Mesothelial cell of epicardium (in vitro differentiated cells): ENCODE measurements around the gene CNTN3. TPM values are rescaled to one million over a fixed set of nuclear protein-coding genes. Genes with fewer than 3 reads are reported as not detected.

Experiments used
- DNase-seq, 2 experiments: peaks; one replicate each; pipeline ENCODE4 v3.0.0; 2021; ENCODE audit warnings: low spot score in 2 of 2; ENCODE audit not compliant: unreplicated experiment in 2 of 2
- H3K27ac Mint-ChIP-seq: 2 replicates; pipeline ENCODE4 v1.8.0; 2021; ENCODE audit warnings: mixed read lengths
- H3K27me3 Mint-ChIP-seq: 2 replicates; pipeline ENCODE4 v1.8.0; 2021; ENCODE audit warnings: low read depth, mixed read lengths
- H3K36me3 Mint-ChIP-seq: 2 replicates; pipeline ENCODE4 v1.8.0; 2021; ENCODE audit warnings: mixed read lengths
- H3K4me1 Mint-ChIP-seq: 2 replicates; pipeline ENCODE4 v1.8.0; 2021; ENCODE audit warnings: mixed read lengths
- H3K4me3 Mint-ChIP-seq: 2 replicates; pipeline ENCODE4 v1.8.0; 2021; ENCODE audit warnings: mild to moderate bottlenecking, moderate library complexity, mixed read lengths
- H3K9me3 Mint-ChIP-seq: 2 replicates; pipeline ENCODE4 v1.8.0; 2021; ENCODE audit warnings: mixed read lengths
- total RNA-seq: library from RNA; stranded (reverse); gene quantifications from 3 replicates; pipeline ENCODE4 v1.2.1, GENCODE V29; 2021
- TF ChIP-seq, protein P1 (sequence below): fragments of 200-600 bp; sonication (generic); IDR thresholded peaks from one replicate; pipeline ENCODE4 v1.5.0; 2021; ENCODE audit warnings: antibody characterized with exemption; ENCODE audit not compliant: unreplicated experiment

The CNTN3 gene
- 1.5 to 2.5 TPM (median 1.6 TPM) in 3 replicates for total RNA-seq

DNA sequence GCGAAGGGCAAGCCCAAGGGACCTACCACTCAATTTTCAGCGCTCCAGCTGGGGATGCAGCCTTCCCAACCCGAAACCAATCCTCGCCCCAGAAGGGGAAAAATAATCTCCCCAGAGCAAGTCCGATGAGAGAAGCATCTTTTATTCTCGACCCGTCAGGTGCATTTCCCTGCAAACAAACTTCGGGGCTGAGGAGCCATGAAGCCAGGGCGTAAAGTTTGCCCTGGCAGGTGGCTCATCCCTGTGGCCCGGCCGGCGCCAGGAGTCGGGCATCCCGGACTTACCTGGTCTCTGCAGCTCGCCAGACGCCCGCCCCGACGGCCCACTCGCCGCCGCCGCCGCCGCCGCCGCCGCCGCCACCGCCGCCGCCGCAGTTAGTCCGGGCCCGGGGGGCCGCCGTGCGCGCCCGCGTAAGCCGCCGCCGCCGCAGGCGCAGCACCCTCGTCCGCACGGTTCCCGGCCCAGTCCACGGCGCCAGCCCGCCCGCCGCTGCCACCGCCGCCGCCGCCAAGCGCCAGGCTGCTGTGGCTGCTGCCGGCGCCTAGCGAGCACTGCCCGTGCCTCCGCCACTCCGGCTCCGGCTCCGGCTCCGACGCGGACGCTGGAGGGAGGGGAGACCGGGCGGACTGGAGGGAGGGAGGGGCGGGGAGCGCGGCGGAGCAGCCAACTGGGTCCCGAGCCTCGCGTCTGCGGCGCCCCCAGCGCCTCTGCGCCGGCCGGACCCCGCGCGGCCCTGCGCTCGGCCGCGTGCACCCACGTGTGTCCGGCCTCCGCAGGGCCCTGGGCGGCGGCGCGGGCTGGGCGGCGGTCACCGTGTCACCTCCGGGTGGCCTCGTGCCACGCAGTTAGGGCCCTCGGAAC is at the start of gene CNTN3:
Gene CNTN3 (minus strand): TSS at position 553 of the 861 bp plus-strand sequence. CDS start 93,547 bp downstream, outside the sequence.
- Mint-ChIP-seq H3K27me3 (peaks cover 94% of the 10 kb centered on the region), H3K4me3 (peak within 1 kb of the TSS; percentile 65), H3K27ac (no peak within 1 kb of the TSS), H3K4me1 (peaks cover 8% of the 10 kb centered on the region), H3K36me3 (no peaks in the 10 kb centered on the region), H3K9me3 (no peaks in the 10 kb centered on the region)
- TF ChIP-seq, protein P1, sequence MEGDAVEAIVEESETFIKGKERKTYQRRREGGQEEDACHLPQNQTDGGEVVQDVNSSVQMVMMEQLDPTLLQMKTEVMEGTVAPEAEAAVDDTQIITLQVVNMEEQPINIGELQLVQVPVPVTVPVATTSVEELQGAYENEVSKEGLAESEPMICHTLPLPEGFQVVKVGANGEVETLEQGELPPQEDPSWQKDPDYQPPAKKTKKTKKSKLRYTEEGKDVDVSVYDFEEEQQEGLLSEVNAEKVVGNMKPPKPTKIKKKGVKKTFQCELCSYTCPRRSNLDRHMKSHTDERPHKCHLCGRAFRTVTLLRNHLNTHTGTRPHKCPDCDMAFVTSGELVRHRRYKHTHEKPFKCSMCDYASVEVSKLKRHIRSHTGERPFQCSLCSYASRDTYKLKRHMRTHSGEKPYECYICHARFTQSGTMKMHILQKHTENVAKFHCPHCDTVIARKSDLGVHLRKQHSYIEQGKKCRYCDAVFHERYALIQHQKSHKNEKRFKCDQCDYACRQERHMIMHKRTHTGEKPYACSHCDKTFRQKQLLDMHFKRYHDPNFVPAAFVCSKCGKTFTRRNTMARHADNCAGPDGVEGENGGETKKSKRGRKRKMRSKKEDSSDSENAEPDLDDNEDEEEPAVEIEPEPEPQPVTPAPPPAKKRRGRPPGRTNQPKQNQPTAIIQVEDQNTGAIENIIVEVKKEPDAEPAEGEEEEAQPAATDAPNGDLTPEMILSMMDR = no peak
- peak; percentile 32 to 48 for DNase-seq

DNA sequence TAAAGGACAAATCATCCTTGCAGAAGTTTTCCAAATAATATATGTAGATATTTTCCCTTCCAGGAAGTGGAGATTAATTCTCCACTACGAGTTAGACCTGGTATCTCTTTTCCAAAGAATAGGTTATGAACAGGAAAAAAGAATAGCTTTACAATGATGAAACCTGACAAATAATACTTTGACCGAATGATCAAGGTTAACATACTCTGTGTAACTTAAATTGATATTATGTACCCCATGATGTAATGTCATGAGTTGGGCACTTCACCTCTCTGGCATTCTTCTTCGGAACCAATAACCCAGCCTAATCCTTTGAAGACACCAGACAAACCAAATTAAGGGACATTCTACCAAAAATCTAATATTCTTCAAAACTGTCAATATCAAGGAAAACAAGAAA is 48.7 kb upstream of the CNTN3 start:
- peaks cover 18% of the 10 kb centered on the region for H3K9me3 Mint-ChIP-seq
- H3K27me3 Mint-ChIP-seq = no peaks in the 10 kb centered on the region
- no peaks in the 10 kb centered on the region for H3K36me3 Mint-ChIP-seq
- TF ChIP-seq, protein P1 = no peak
- no peaks in the 10 kb centered on the region for H3K4me1 Mint-ChIP-seq
- no peak overlapping the region for H3K4me3 Mint-ChIP-seq
- H3K27ac Mint-ChIP-seq = no peak overlapping the region
- DNase-seq = no peak

DNA sequence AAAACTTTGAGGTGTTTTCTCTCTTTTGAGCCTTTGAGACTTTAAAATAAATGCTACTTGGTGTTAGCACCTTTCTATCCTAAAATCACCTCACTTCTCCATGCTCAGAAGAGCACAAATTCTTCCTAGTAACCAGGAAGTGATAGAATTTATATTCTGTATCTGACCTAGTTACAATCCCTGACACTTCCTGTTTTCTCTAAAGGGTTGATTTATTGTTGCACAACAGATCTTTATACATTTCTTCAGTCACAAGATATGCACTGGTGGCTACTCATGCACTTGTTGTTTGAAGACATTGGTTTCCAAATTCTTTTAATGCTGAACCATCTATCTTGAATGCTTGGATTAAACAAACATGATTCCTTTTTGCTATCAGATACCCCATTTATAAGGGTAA is 47.2 kb upstream of the CNTN3 start:
- Mint-ChIP-seq H3K27me3 (peaks cover 2% of the 10 kb centered on the region), H3K27ac (no peak overlapping the region), H3K4me1 (no peaks in the 10 kb centered on the region), H3K36me3 (no peaks in the 10 kb centered on the region), H3K9me3 (peaks cover 6% of the 10 kb centered on the region), H3K4me3 (no peak overlapping the region)
- DNase-seq = no peak
- TF ChIP-seq, protein P1 = no peak

DNA sequence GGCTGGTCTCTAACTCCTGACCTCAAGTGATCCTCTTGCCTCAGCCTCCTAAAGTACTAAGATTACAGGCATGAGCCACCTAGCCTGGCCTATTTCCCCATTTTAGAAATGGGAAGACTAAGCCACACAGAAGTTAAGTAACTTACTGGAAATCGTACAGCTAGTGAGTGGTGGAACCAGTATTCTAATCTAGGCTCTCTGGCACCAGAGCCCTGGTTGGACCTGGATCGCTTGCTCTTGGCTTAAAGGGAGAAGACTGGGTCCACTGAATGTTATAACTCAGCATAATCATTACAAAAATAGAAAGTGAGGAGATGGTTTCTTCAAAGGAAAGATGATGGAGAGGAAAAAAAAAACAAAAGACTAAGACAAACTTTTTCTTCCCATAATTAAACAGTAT is 37.4 kb upstream of the CNTN3 start:
- DNase-seq = no peak
- TF ChIP-seq, protein P1 = no peak
- Mint-ChIP-seq H3K4me1 (no peaks in the 10 kb centered on the region), H3K9me3 (no peaks in the 10 kb centered on the region), H3K27me3 (peaks cover 3% of the 10 kb centered on the region), H3K4me3 (no peak overlapping the region), H3K36me3 (no peaks in the 10 kb centered on the region), H3K27ac (no peak overlapping the region)

DNA sequence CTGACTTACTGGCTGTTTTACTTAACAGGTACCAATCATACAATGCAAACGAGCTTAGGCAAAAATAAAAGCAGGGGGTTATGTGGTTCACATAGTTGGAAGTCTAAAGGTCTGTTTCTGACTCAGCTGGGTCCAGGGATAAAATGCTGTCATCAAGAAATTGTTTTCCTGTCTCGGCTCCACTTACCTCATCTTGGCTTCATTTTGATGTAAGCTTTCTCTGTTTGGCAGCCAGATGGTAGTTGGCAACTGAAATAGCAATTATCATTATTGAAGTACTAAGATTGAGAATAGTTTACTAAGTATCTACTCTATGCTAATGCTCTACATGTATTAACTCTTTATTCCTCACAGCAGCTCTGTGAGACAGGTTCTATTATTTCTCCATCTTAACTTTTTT is 36.8 kb upstream of the CNTN3 start:
- Mint-ChIP-seq H3K27ac (no peak overlapping the region), H3K27me3 (peaks cover 3% of the 10 kb centered on the region), H3K4me1 (no peaks in the 10 kb centered on the region), H3K36me3 (no peaks in the 10 kb centered on the region), H3K4me3 (no peak overlapping the region), H3K9me3 (no peaks in the 10 kb centered on the region)
- DNase-seq = no peak
- TF ChIP-seq, protein P1 = no peak
